ENCODE measurements around the gene CST4.
A peak's percentile ranks its signal among the peaks of the same experiment; 100 is the strongest.
"Not testable (repeated sequence)": the region's sequence is repeated elsewhere in the genome, so short reads cannot be mapped to it uniquely, and the experiment has no call there.

The CST4 gene

GRCh38 chr20:23686046-23686750, 2.6 kb downstream of the CST4 start:
- DNase-seq = no peak

GRCh38 chr20:23685529-23685896, 3.3 kb downstream of the CST4 start:
- DNase-seq = not testable (repeated sequence)

DNA sequence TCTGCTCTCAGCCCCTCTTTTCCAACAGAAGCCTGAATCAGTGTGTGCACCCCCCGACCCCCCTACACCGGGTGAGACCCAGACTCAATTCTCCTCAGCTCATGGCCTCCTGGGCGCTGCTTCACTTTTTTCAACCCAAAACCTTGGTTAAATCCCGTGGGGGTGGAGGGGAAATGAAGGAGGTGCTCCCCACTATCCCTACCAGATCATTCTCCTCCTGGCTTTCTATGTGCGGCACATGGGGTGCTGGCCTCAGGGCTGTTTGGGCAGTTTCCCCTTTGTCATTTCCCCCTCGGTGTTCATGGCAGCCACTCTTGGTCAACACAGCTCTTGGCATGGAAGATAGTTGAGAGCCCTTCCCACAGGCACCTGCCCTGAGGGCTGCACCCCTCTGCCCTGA, 4.6 kb downstream of the CST4 start:
- no peak for DNase-seq

GRCh38 chr20:23683807-23684206, 5.0 kb downstream of the CST4 start:
- DNase-seq = no peak

DNA sequence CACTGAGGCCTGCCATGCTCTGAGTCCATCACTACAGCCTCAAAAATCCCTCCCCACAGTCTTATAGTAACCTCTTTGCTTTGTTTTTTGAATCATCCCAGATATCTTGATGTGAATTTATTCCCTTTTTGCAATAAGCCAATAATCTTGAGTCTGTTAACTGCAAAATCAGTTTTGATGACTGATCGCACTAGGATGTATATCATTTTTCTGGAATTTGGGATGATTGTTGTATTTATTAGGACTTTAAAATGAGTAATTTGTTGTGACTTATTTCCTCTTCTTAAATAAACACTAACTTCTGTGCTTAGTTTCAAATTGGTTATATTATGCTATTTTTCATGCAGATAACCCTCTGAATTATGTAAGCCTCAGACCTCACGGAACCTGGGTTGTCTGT, 5.6 kb downstream of the CST4 start:
- no peak for DNase-seq

- DNase-seq = no peak
Measured at GRCh38 chr20:23680146-23680545, 8.7 kb downstream of the CST4 start.

DNA sequence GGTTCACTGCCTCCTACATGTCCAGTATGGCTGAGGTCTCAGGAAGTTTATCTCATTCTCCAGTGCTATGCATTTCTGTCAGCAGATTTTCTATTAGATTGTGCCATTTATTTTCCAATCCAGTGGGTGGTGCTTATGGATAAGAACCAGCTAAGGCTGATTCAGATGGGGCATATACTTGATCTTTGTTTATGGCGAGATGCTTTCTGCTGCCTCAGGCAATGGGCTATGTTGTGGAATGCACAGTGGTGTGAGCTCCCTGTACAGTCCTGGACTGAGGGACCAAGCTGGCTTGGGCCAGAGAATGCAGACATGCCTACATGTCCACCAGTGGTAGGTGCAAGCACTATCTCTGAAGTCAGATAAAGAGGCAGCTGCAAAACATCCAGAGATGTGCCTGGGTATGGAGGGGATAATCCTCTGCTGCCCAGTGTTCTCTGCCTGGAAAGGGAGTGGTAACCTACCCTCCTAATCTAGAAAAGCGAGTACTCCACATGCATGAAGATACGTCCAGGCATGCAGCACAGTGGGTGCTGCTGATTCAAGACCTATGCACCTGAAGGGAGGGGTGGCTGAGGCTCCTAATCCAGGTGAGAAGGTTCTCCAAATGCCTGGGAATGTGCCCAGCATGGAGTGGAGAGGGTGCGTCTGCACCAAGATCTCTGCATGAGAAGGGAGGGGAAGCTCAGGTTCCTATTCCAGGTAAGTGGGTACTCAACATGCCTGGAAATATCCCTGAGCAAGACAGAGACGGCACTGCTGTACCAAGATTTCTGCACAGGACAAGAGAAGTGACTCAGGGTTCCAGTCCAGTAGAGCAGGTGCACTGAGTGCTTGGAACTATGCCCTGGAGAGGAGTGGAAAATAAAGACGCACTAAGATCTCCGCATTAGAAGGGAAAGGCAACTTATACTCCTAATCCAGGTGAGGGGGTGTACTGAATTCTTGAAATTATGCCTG, 9.4 kb downstream of the CST4 start:
- no peak for DNase-seq

DNA sequence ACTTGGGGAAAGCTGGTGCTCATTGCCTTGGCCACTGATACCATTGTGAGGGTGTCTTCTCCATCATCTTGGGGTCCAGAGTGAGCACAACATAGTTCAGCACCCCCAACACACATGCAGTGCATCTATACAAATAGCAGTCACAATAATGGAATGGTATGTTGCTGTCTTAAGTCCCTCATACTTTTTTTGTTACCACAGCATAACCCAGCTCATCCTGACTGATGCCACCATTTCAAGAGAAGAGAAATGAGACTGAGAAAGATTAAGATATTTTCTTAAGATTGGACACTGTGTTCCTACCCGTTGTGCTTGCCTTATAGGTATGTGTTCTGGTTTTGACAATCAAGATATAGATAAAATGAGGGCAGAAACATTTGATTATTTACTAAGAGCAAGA, 15.6 kb downstream of the CST4 start:
- DNase-seq = no peak

DNA sequence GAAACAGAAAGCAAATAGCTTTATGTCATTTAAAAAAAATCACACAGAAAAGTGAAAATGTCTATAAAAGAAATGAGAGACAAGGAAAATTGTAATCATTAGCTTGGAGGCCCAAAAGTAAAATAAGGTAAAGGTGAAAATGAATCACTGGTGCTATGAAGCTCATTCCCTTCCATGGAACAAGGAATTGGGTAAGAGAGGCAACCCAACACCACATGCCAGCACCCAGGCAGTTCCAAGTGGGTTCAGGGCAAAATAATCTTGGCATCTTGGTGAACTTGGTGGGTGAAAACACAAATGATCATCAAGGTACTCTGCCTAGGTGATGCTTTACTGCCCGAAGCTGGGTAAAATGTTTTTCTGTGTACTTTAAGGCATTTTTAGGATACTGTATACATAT, 16.7 kb downstream of the CST4 start:
- no peak for DNase-seq

- no peak for DNase-seq
Measured at GRCh38 chr20:23671479-23671878, 17.4 kb downstream of the CST4 start.

- DNase-seq = no peak
Measured at GRCh38 chr20:23670361-23670760, 18.5 kb downstream of the CST4 start.

DNA sequence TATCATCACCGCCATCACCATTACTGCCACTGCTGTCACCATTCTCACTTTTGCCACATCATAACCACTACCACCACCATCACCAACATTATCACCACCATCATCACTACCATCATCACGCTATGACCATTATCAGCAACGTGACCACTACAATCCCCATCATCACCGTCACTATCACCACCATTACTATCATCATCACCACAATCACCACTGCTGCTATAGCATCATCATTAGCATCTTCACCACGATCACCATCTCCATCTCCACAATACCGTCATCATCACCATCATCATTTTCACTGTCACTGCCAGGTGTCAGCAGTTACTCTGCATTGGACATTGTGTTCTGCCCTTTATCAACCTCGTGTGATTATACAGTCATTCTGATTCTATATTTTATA, 19.0 kb downstream of the CST4 start:
- DNase-seq = no peak

DNA sequence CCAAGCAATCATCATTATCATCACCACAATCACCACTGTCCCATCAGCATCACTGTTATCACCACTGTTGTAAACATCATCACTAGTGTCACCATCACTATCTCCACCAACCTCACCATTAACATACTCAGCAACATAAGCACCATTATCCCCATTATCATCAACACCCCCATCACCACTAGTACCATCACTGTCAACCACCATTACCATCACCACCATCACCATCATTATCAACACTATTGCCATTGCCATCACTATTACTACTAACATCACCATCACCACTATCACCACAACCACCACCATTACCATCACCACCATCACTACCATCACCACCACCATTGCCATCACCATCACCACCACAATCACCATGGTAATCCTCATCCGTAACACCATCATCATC, 19.5 kb downstream of the CST4 start:
- no peak for DNase-seq

DNA sequence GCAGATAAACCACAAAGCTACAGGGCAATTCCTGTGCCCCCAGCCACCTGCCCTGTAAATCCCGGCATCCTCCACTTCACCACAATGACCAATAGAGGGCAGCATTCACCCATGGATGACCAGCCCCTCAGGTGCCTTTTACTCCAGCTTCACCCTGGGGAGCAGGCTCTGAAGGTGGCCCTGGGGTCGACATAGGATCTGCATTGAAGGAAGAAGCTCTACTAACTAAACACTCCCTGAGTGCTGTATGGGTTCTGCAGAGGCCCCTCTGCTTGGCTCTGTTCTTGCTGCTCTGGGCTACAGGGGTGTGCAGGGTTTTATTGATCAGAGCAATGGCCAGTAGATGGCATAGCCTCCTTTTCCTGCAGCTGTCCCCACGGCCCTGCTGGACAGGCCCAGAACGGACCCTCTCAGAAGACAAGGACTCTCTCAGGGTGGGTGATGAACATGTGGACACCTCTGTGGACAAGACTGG, 20.3 kb downstream of the CST4 start:
- peak; percentile 36 to 54 for DNase-seq

GRCh38 chr20:23667666-23668065, 21.2 kb downstream of the CST4 start:
- DNase-seq = no peak

DNA sequence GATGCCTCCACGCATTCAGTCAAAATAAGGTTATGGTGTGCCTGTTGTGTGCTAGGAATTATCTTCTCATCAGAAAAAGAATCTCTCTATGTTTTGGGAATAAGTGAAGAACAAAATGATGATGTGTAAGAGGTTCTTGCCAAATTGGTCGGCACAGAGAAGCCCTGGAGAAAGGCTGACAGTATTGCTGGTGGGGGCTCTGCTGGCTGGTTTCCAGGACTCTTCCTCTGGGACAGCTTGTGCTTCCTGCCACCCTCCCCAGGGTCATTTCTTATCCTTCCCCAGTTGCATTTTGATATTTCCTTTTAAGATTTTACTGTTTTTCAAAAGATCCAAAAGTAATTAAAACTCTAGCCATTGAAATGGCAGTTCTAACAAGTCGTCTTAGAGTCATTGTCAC, 22.1 kb downstream of the CST4 start:
- no peak for DNase-seq

DNA sequence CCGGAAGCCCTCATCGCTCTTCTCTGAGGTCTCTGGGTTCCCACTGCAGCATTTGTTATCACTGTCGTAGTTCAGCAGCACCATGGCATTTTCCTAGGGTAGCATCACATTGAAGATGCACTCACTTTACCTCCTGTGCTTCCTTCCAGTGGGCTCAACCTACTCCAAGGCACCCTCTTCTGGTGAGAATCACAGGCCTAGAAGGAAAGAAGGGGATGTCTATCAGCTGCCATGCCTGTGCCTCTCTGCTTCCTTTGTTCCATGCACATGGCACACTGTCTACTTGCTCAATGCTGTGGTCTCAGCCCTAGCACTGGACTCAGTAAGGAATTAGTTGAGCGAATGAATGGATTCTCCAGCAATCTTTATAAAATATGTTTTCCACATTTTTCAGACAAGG, 22.6 kb downstream of the CST4 start:
- DNase-seq = no peak

DNA sequence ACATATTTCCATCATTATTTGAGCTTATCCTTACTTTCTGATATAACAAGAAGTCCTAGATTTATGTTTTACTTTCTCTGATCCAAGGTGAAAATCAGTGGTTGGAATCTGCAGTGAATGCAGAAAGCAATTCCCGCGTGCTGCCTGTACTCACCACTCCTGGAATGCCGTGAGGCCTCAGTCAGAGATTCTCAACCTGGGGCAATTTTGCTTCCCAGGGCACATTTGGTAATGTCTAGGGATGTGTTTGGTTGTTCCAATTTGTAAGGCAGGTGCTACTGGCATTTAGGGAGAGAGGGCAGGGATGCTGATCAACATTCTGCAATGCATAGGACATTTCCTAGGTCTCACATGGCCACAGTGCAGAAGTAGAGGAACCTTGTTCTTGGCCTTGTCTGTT, 23.9 kb downstream of the CST4 start:
- no peak for DNase-seq

DNA sequence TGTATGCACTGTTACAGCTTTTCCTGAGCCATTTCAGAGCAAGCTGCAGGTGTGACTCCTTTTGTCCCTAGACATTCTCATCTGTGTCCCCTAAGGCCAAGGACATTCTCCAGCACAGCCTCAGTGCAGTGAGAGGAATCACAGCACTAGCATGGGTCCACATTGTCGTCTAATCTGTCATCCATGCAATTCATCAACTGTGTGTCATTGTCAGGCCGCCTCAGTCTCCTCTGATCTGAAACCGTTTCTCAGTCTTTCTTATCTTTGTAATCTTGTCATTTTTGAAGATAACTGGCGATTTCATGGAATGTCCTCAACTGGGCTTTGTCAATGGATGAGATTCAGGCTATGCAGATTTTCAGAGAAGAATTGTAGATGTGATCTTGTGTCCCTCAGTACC, 24.8 kb downstream of the CST4 start:
- not testable (repeated sequence) for DNase-seq

- no peak for DNase-seq
Measured at GRCh38 chr20:23663180-23663579, 25.7 kb downstream of the CST4 start.

DNA sequence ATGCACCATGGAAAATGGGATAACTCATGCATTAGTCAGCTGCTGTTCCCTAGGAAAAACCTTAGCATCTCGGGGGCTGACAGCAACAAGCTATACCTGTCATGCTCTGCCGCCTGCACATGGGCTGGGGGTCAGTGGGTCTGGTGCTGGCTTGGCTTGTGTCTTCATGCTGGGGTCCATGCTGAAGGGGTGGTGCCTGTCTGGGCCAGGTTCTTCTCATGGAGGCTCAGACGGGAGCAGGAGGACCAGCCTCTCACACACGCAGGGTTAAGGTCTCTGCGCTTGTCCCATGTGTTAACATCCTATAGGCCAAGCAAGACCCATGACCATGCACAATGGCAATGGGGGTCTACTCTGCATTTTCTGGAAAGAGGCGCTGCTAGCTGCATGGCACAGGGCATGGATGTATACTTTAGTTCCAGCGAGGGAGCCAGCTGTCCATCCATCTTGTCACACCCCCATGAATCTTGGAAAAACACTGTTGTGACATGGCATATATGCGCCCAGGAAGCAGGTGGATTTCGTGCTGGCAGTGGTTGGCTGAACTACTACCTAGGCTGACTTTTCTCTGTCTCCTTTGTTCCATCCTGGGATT, 26.5 kb downstream of the CST4 start:
- DNase-seq = no peak

DNA sequence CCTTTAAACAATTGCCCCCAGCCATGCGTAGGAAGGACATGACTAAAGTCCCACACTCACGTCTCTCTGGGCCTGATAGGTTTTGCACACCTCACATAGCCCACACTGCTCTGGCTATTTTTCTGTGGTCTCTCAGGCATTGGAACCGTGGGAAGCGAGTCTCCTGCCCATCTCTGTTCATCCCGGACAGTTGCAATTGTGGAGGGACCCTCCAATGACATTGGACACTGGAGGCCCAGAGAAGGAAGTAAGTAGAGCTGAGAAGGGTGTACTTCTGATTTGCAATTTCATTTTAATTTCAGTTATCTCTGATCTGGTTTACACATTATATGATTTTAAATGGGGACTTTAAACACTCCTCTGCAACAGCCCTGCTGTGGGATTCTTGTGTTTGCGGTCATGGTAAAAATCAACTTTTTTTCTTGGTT, 27.8 kb downstream of the CST4 start:
- no peak for DNase-seq

DNA sequence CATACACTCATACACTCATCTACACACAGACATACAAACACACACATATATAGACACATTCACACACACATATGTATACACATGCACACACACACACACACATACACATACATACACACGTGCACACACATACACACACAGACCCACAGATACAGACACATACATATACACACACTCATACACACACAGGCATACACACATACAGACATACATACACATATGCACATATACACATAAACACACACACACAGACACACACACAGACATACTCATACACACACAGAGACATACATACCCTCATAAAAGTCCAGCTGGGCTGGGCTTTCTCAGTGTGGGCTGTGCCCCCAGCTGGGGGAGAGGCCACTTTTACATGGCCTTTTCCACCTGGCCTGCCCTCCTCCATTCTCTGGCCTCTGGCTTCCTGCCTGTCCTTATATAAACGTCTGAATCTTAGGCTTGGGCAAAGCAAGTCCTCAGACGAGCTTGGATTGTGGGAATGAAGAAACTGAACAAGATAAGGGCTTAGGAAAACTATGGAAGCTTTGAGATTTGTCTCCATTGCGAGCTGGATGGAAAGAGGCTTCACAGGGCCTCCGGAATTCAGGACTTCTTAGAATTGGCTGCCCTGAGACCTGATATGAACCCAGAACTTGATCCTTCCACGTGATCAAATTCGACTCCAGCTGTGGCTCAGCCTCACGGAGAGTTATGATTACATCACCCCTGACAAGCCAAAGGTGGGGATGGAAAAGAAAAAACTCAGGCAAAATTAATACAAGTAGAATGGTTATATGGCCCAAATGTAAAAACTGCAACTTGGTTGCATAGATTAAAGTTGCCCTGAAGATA, 28.6 kb downstream of the CST4 start:
- DNase-seq = no peak
